SKM-1 (cell line): ENCODE data around the gene SPINDOC.
"Not testable (repeated sequence)": the region's sequence is repeated elsewhere in the genome, so short reads cannot be mapped to it uniquely, and the experiment has no call there.

Source experiments
- DNase-seq: peaks from one replicate; lab custom pipeline; 2025; ENCODE audit not compliant: unreplicated experiment; lab: John Stamatoyannopoulos, UW

SPINDOC gene

GRCh38 chr11:63853476-63853875 lies 40.2 kb downstream of the SPINDOC start:
- no peak for DNase-seq

- no peak for DNase-seq
Measured at GRCh38 chr11:63854696-63855095, 41.4 kb downstream of the SPINDOC start.

- no peak for DNase-seq
Measured at GRCh38 chr11:63855975-63856374, 42.7 kb downstream of the SPINDOC start.

GRCh38 chr11:63858628-63859550 lies 45.6 kb downstream of the SPINDOC start:
- peak; percentile 95 for DNase-seq

GRCh38 chr11:63862923-63863322 lies 49.7 kb downstream of the SPINDOC start:
- DNase-seq = peak; percentile 21

GRCh38 chr11:63863620-63864019 lies 50.4 kb downstream of the SPINDOC start:
- not testable (repeated sequence) for DNase-seq

- peak; percentile 38 for DNase-seq
Measured at GRCh38 chr11:63866211-63866610, 53.0 kb downstream of the SPINDOC start.

- no peak for DNase-seq
Measured at GRCh38 chr11:63867511-63867910, 54.3 kb downstream of the SPINDOC start.

GRCh38 chr11:63868399-63869064 lies 55.3 kb downstream of the SPINDOC start:
- peak; percentile 31 for DNase-seq

- DNase-seq = no peak
Measured at GRCh38 chr11:63869171-63869591, 55.9 kb downstream of the SPINDOC start.

GRCh38 chr11:63869683-63870082 lies 56.4 kb downstream of the SPINDOC start:
- DNase-seq = no peak

- DNase-seq = no peak
Measured at GRCh38 chr11:63870351-63871140, 57.3 kb downstream of the SPINDOC start.

- peak; percentile 99 for DNase-seq
Measured at GRCh38 chr11:63871962-63872799, 58.9 kb downstream of the SPINDOC start.

GRCh38 chr11:63872800-63873197 lies 59.5 kb downstream of the SPINDOC start:
- no peak for DNase-seq

- DNase-seq = no peak
Measured at GRCh38 chr11:63873311-63873710, 60.1 kb downstream of the SPINDOC start.

- DNase-seq = no peak
Measured at GRCh38 chr11:63874511-63874910, 61.3 kb downstream of the SPINDOC start.

- no peak for DNase-seq
Measured at GRCh38 chr11:63875506-63876065, 62.3 kb downstream of the SPINDOC start.

GRCh38 chr11:63876616-63877015 lies 63.4 kb downstream of the SPINDOC start:
- no peak for DNase-seq
